Adrenal gland (tissue), 5 donors: ENCODE results near the gene INPP4A.

Source experiments
- CTCF ChIP-seq, 6 experiments: fragments of 450-650 bp in 4 of 6; fragments of 200-600 bp in 2 of 6; sonication (generic) in 1 of 6; IDR thresholded peaks; 1 replicate in 5 of 6; 2 replicates in 1 of 6; pipeline versions ENCODE4 v1.5.1 to v1.8.0; 2016 to 2021; ENCODE audit warnings: antibody characterized with exemption in 6 of 6, mild to moderate bottlenecking in 2 of 6, moderate library complexity in 1 of 6
- POLR2A ChIP-seq, 2 donors: fragments of 450-650 bp; IDR thresholded peaks; one replicate each; pipeline ENCODE4 v1.6.1; 2017; ENCODE audit warnings: antibody characterized with exemption in 2 of 2, mild to moderate bottlenecking in 2 of 2, moderate library complexity in 1 of 2
- donor health status: DM: no; HTN: no; CAD: no.

GRCh38 chr2:98617149-98617548, 172.5 kb downstream of the INPP4A start:
- no peak for TF ChIP-seq CTCF (IDR thresholded peaks at IDR 0.05)
- TF ChIP-seq POLR2A (IDR thresholded peaks at IDR 0.05), result no peak
